ENCODE measurements around the gene PSG2. TPM values are rescaled to one million over a fixed set of nuclear protein-coding genes. Genes with fewer than 3 reads are reported as not detected.

The PSG2 gene
- total RNA-seq = not detected in 2 replicates

DNA sequence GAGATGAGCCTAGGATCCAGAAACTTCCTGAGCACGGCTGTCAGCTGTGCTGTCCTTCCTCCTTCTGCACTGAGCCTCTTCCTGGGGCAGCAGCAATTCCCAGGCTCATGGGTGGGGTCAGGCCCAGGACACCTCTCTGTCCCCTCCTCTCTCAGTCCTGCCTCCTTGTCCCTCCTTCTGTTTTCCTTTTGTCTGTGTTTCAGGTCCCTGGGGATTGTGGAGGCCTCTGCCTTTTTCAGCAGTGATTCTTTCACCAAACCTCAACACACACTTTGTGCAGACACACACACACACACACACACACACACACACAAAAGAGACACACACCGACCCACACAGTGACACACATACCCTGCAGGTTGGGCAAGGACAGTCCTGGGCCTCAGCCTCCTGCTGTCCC is at the start of gene PSG2:
Gene PSG2, minus strand, starts transcription at position 101 of the 400 bp plus-strand sequence. CDS start 132 bp downstream, outside the sequence.

DNA sequence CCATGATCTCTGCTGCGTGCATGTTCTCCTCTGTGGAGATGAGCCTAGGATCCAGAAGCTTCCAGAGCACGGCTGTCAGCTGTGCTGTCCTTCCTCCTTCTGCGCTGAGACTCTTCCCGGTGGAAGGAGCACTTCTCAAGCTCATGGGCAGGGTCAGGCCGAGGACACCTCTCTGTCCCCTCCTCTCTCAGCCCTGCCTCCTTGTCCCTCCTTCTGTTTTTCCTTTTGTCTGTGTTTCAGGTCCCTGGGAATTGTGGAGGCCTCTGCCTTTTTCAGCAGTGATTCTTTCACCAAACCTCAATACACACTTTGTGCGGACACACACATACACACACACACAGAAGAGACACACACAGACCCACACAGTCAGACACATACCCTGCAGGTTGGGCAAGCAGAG is 56.1 kb downstream of the PSG2 start, which contains the start of gene PSG11:
Gene PSG11, minus strand, starts transcription at position 101 of the 400 bp plus-strand sequence. Its CDS starts 97 bp downstream, at position 4.

Other genes with a start within 250 kb of the PSG2 start
- gene PSG1, start 203.0 kb downstream of the PSG2 start, total RNA-seq = not detected in 2 replicates
- gene PSG6, start 164.8 kb downstream of the PSG2 start, total RNA-seq = not detected in 2 replicates
- not detected in 2 replicates for gene PSG7, start 145.5 kb downstream of the PSG2 start, total RNA-seq
- gene PSG11, start 56.2 kb downstream of the PSG2 start, total RNA-seq = not detected in 2 replicates
- not detected in 2 replicates for gene PSG5, start 103.8 kb upstream of the PSG2 start, total RNA-seq
- not detected in 2 replicates for gene PSG4, start 122.9 kb upstream of the PSG2 start, total RNA-seq
- not detected in 2 replicates for gene PSG9, start 186.8 kb upstream of the PSG2 start, total RNA-seq

Data from thoracic aorta endothelial cell (primary cell).